ENCODE data around the gene DISC1. TPM values are rescaled to one million over a fixed set of nuclear protein-coding genes. Genes with fewer than 3 reads are reported as not detected.
A peak's percentile ranks its signal among the peaks of the same experiment; 100 is the strongest.

Gene DISC1
- total and polyA plus RNA-seq, 2 experiments from 2014 or later, result 0.43 to 1.2 TPM

- no peaks in the 10 kb centered on the region for H3K9me3 ChIP-seq (ENCODE audit: low read depth)
- no peak overlapping the region for H3K27ac ChIP-seq
- WGBS, 2 experiments (ENCODE audit: low coverage in 1 of 2, low lambda C conversion rate in 2 of 2, missing lambda C conversion rate in 2 of 2), result 73 to 81% methylated on average over 3 of the region's 3 CpGs
- H3K9me2 ChIP-seq (ENCODE audit: insufficient read depth), result no peaks in the 10 kb centered on the region
- no peak for TF ChIP-seq EZH2 (IDR thresholded peaks at IDR 0.05; ENCODE audit: insufficient read depth, poor library complexity, severe bottlenecking)
- H3K79me2 ChIP-seq (ENCODE audit: insufficient read depth), result no peaks in the 10 kb centered on the region
- H3K4me1 ChIP-seq (ENCODE audit: insufficient read depth), result no peaks in the 10 kb centered on the region
- no peaks in the 10 kb centered on the region for H3F3A ChIP-seq (ENCODE audit: insufficient read depth)
- H3K36me3 ChIP-seq (ENCODE audit: low read depth), result no peaks in the 10 kb centered on the region
- in situ Hi-C loops (cut with MboI), result no loop called here
- H3K4me3 ChIP-seq, result no peak overlapping the region
- no peak overlapping the region for H2AFZ ChIP-seq
- H4K20me1 ChIP-seq (ENCODE audit: insufficient read depth), result no peaks in the 10 kb centered on the region
- H3K4me2 ChIP-seq (ENCODE audit: unreplicated experiment), result no peak overlapping the region
- no peak for DNase-seq
- H3K9ac ChIP-seq, result no peak overlapping the region
- no peaks in the 10 kb centered on the region for H3K27me3 ChIP-seq (replicated peaks; ENCODE audit: insufficient read depth)
Observed at GRCh38 chr1:231750818-231751362, 124.3 kb downstream of the DISC1 start.

GRCh38 chr1:231751415-231751814 lies 124.8 kb downstream of the DISC1 start:
- no peak overlapping the region for H3K4me3 ChIP-seq
- H4K20me1 ChIP-seq (ENCODE audit: insufficient read depth), result no peaks in the 10 kb centered on the region
- H3F3A ChIP-seq (ENCODE audit: insufficient read depth), result no peaks in the 10 kb centered on the region
- H3K79me2 ChIP-seq (ENCODE audit: insufficient read depth), result no peaks in the 10 kb centered on the region
- H3K9me2 ChIP-seq (ENCODE audit: insufficient read depth), result no peaks in the 10 kb centered on the region
- no peaks in the 10 kb centered on the region for H3K27me3 ChIP-seq (replicated peaks; ENCODE audit: insufficient read depth)
- H3K9me3 ChIP-seq (ENCODE audit: low read depth), result no peaks in the 10 kb centered on the region
- H3K27ac ChIP-seq, result no peak overlapping the region
- TF ChIP-seq EZH2 (IDR thresholded peaks at IDR 0.05; ENCODE audit: insufficient read depth, poor library complexity, severe bottlenecking), result no peak
- no peak for TF ChIP-seq EZH2phosphoT487 (IDR thresholded peaks at IDR 0.05; ENCODE audit: insufficient read depth, low read depth)
- H2AFZ ChIP-seq, result no peak overlapping the region
- no peaks in the 10 kb centered on the region for H3K4me1 ChIP-seq (ENCODE audit: insufficient read depth)
- H3K9ac ChIP-seq, result no peak overlapping the region
- no peak for DNase-seq
- no peaks in the 10 kb centered on the region for H3K36me3 ChIP-seq (ENCODE audit: low read depth)
- no peak overlapping the region for H3K4me2 ChIP-seq (ENCODE audit: unreplicated experiment)
- in situ Hi-C loops (cut with MboI), result no loop called here

- H3K27ac ChIP-seq, result no peak overlapping the region
- DNase-seq, result no peak
- no peaks in the 10 kb centered on the region for H3F3A ChIP-seq (ENCODE audit: insufficient read depth)
- H3K4me1 ChIP-seq (ENCODE audit: insufficient read depth), result no peaks in the 10 kb centered on the region
- H3K27me3 ChIP-seq (replicated peaks; ENCODE audit: insufficient read depth), result no peaks in the 10 kb centered on the region
- no peak overlapping the region for H3K9ac ChIP-seq
- in situ Hi-C loops (cut with MboI), result no loop called here
- H3K9me2 ChIP-seq (ENCODE audit: insufficient read depth), result no peaks in the 10 kb centered on the region
- no peak overlapping the region for H3K4me2 ChIP-seq (ENCODE audit: unreplicated experiment)
- H4K20me1 ChIP-seq (ENCODE audit: insufficient read depth), result no peaks in the 10 kb centered on the region
- H3K4me3 ChIP-seq, result no peak overlapping the region
- TF ChIP-seq EZH2phosphoT487 (IDR thresholded peaks at IDR 0.05; ENCODE audit: insufficient read depth, low read depth), result no peak
- H2AFZ ChIP-seq, result no peak overlapping the region
- WGBS, 2 experiments (ENCODE audit: low coverage in 1 of 2, low lambda C conversion rate in 2 of 2, missing lambda C conversion rate in 2 of 2), result 53 to 72% methylated on average over 3 of the region's 3 CpGs
- no peaks in the 10 kb centered on the region for H3K36me3 ChIP-seq (ENCODE audit: low read depth)
- H3K79me2 ChIP-seq (ENCODE audit: insufficient read depth), result no peaks in the 10 kb centered on the region
- no peaks in the 10 kb centered on the region for H3K9me3 ChIP-seq (ENCODE audit: low read depth)
Observed at GRCh38 chr1:231753313-231753712, 126.7 kb downstream of the DISC1 start.

GRCh38 chr1:231757101-231757404 lies 130.5 kb downstream of the DISC1 start:
- no peak overlapping the region for H3K4me3 ChIP-seq
- no peak for DNase-seq
- no peaks in the 10 kb centered on the region for H3K9me2 ChIP-seq (ENCODE audit: insufficient read depth)
- H3K27me3 ChIP-seq (replicated peaks; ENCODE audit: insufficient read depth), result no peaks in the 10 kb centered on the region
- H3K36me3 ChIP-seq (ENCODE audit: low read depth), result no peaks in the 10 kb centered on the region
- no peak overlapping the region for H3K4me2 ChIP-seq (ENCODE audit: unreplicated experiment)
- H3K79me2 ChIP-seq (ENCODE audit: insufficient read depth), result no peaks in the 10 kb centered on the region
- no peak overlapping the region for H3K9ac ChIP-seq
- no peaks in the 10 kb centered on the region for H4K20me1 ChIP-seq (ENCODE audit: insufficient read depth)
- peak overlapping the region; percentile 48 for H2AFZ ChIP-seq
- no peak overlapping the region for H3K27ac ChIP-seq
- in situ Hi-C loops (cut with MboI), result no loop called here
- no peaks in the 10 kb centered on the region for H3F3A ChIP-seq (ENCODE audit: insufficient read depth)
- WGBS, 2 experiments (ENCODE audit: low coverage in 1 of 2, low lambda C conversion rate in 2 of 2, missing lambda C conversion rate in 2 of 2), result 30 to 33% methylated on average over 2 of the region's 2 CpGs
- H3K9me3 ChIP-seq (ENCODE audit: low read depth), result no peaks in the 10 kb centered on the region
- H3K4me1 ChIP-seq (ENCODE audit: insufficient read depth), result no peaks in the 10 kb centered on the region
- TF ChIP-seq EZH2 (IDR thresholded peaks at IDR 0.05; ENCODE audit: insufficient read depth, poor library complexity, severe bottlenecking) (no peak), EZH2phosphoT487 (IDR thresholded peaks at IDR 0.05; ENCODE audit: insufficient read depth, low read depth) (no peak)

GRCh38 chr1:231757759-231758158 lies 131.2 kb downstream of the DISC1 start:
- Histone ChIP-seq H3K9me2 (ENCODE audit: insufficient read depth) (no peaks in the 10 kb centered on the region), H3K27ac (no peak overlapping the region), H3K79me2 (ENCODE audit: insufficient read depth) (no peaks in the 10 kb centered on the region), H3F3A (ENCODE audit: insufficient read depth) (no peaks in the 10 kb centered on the region), H3K4me1 (ENCODE audit: insufficient read depth) (no peaks in the 10 kb centered on the region), H3K27me3 (replicated peaks; ENCODE audit: insufficient read depth) (no peaks in the 10 kb centered on the region), H4K20me1 (ENCODE audit: insufficient read depth) (no peaks in the 10 kb centered on the region), H3K4me3 (no peak overlapping the region), H2AFZ (no peak overlapping the region), H3K36me3 (ENCODE audit: low read depth) (no peaks in the 10 kb centered on the region), H3K9me3 (ENCODE audit: low read depth) (no peaks in the 10 kb centered on the region), H3K9ac (no peak overlapping the region), H3K4me2 (ENCODE audit: unreplicated experiment) (no peak overlapping the region)
- TF ChIP-seq EZH2phosphoT487 (IDR thresholded peaks at IDR 0.05; ENCODE audit: insufficient read depth, low read depth) (no peak), EZH2 (IDR thresholded peaks at IDR 0.05; ENCODE audit: insufficient read depth, poor library complexity, severe bottlenecking) (no peak)
- WGBS, 2 experiments (ENCODE audit: low coverage in 1 of 2, low lambda C conversion rate in 2 of 2, missing lambda C conversion rate in 2 of 2), result 83 to 95% methylated on average over 8 of the region's 8 CpGs
- no peak for DNase-seq
- in situ Hi-C loops (cut with MboI), result no loop called here

Data from GM23248 (cell line).